AG04450 (cell line): Measurements from ENCODE around the gene GLI1. TPM values are rescaled to one million over a fixed set of nuclear protein-coding genes. Genes with fewer than 3 reads are reported as not detected.
A peak's percentile ranks its signal among the peaks of the same experiment; 100 is the strongest.
"Not testable (repeated sequence)": the region's sequence is repeated elsewhere in the genome, so short reads cannot be mapped to it uniquely, and the experiment has no call there.

Experiments used
- CTCF ChIA-PET: fragments of 300-600, 350-600 bp; formaldehyde crosslinking; extraction: SDS; loops from one replicate; lab custom pipeline; 2022; ENCODE audit warnings: antibody characterized with exemption, inconsistent platforms; lab: Charles Lee
- POLR2A ChIA-PET: fragments of 350-600 bp; formaldehyde crosslinking; extraction: SDS; loops from one replicate; lab custom pipeline; 2021; ENCODE audit warnings: antibody characterized with exemption, inconsistent platforms; lab: Yijun Ruan, JAX
- DNase-seq: peaks from one replicate; pipeline ENCODE4 v3.0.0-alpha.2; 2011; ENCODE audit warnings: low read depth, low spot score
- H3K27ac ChIP-seq: one replicate; pipeline ENCODE4 v1.5.1; 2012; ENCODE audit warnings: low read depth, low read length, control low read depth
- H3K27me3 ChIP-seq: one replicate; pipeline ENCODE4 v1.6.0; 2012; ENCODE audit warnings: low read length; ENCODE audit not compliant: control insufficient read depth, insufficient read depth
- H3K4me3 ChIP-seq: 2 replicates; pipeline ENCODE4 v1.5.1; 2011; ENCODE audit warnings: mild to moderate bottlenecking, low read depth, low read length, control low read depth
- H3K9me3 ChIP-seq: 2 replicates; pipeline ENCODE4 v1.5.1; 2012; ENCODE audit warnings: low read length; ENCODE audit not compliant: control insufficient read depth, insufficient read depth
- polyA minus RNA-seq: library from RNA; depleted of rRNA, polyadenylated mRNA; stranded (reverse); fragments of >200 nt; gene quantifications from 2 replicates; pipeline ENCODE4 v1.2.3, GENCODE V29; 2011; rRNA and poly(A)+ RNA removed
- polyA plus RNA-seq: library from polyadenylated mRNA; depleted of rRNA; stranded (reverse); fragments of >200 nt; gene quantifications from 2 replicates; pipeline ENCODE4 v1.2.3, GENCODE V29; 2011; rRNA removed
- TF ChIP-seq, protein P1 (sequence below): IDR thresholded peaks from 2 replicates; pipeline ENCODE4 v1.5.1; 2011; ENCODE audit warnings: low read depth, low read length, control low read depth, inconsistent platforms

The GLI1 gene
- polyA plus RNA-seq, result 8.3 and 9.7 TPM in 2 replicates
- 16.6 and 16.9 TPM in 2 replicates for polyA minus RNA-seq

DNA sequence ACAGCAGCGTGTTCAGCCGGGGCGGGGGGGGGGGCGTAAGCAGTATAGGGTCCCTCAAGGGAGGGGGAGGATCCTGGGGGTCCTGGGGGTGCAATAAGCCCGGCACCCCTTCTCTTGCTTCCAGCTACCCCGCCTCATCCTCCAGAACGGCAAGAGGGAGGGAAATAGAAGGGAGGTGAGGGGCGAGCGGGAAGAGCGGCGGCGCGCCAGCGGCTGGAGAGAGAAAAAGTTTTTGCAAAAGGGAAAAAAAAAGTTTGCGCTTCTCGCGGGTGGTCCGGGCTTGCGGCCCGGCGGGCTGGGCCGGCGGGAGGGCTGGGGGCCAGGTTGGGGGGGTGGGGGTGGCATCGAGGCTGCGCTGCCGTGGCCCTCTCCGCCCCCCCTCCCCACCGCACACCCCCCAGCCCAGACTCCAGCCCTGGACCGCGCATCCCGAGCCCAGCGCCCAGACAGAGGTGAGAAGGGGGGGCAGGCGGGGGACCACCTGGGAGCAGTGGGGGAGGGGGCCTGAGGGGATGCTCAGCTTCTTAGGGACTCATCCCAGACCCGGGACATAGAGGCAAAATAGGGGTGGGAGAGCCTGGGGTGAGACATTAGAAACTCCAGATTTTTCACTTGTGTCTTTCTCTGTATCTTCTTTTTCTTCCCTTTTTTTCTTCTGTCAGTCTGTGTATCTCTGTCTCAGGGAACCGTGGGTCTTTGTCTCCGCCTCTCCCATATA, at the start of gene GLI1:
Gene GLI1 (plus strand): TSS at position 36 of the 718 bp plus-strand sequence. CDS start 3,907 bp downstream, outside the sequence.
- POLR2A ChIA-PET, result no interaction called here
- H3K9me3 ChIP-seq, result no peaks in the 10 kb centered on the region
- CTCF ChIA-PET, result interaction anchor here (1.1 to 2.4 kb wide), 30 partner anchors 7 to 246 kb away, joined by 3 to 37 read pairs (median 6); partner anchors contain the start of genes ARHGAP9 and SHMT2
- H3K27ac ChIP-seq, result peak within 1 kb of the TSS; percentile 80
- no peaks in the 10 kb centered on the region for H3K27me3 ChIP-seq
- TF ChIP-seq, protein P1, sequence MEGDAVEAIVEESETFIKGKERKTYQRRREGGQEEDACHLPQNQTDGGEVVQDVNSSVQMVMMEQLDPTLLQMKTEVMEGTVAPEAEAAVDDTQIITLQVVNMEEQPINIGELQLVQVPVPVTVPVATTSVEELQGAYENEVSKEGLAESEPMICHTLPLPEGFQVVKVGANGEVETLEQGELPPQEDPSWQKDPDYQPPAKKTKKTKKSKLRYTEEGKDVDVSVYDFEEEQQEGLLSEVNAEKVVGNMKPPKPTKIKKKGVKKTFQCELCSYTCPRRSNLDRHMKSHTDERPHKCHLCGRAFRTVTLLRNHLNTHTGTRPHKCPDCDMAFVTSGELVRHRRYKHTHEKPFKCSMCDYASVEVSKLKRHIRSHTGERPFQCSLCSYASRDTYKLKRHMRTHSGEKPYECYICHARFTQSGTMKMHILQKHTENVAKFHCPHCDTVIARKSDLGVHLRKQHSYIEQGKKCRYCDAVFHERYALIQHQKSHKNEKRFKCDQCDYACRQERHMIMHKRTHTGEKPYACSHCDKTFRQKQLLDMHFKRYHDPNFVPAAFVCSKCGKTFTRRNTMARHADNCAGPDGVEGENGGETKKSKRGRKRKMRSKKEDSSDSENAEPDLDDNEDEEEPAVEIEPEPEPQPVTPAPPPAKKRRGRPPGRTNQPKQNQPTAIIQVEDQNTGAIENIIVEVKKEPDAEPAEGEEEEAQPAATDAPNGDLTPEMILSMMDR, result no peak
- peak within 1 kb of the TSS; percentile 88 for H3K4me3 ChIP-seq
- no peak for DNase-seq

DNA sequence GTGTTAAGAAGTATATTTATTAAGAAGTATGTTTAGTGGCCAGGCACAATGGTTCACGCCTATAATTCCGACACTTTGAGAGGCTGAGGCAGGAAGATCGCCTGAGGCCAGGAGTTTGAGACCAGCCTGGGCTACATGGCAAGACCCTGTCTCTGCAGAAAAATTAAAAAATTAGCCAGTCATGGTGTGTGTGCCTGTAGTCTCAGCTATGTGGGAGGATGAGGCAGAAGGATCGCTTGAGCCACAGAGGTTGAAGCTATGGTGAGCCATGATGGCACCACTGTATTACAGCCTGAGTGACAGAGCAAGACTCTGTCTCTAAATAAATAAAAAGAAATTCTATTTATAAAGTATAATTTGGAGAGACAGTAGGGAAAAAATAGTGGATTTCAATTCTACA, 49.1 kb upstream of the GLI1 start:
- POLR2A ChIA-PET, result interaction anchor here (0.6 kb wide), 1 partner anchor 125 kb away, joined by 6 read pairs; no protein-coding TSS in a partner anchor
- TF ChIP-seq, protein P1, result no peak
- no peak for DNase-seq
- no peaks in the 10 kb centered on the region for H3K27me3 ChIP-seq
- H3K4me3 ChIP-seq, result no peak overlapping the region
- no peaks in the 10 kb centered on the region for H3K9me3 ChIP-seq
- H3K27ac ChIP-seq, result no peak overlapping the region
- CTCF ChIA-PET, result interaction anchor here (0.7 to 3.0 kb wide), 5 partner anchors 11 to 103 kb away, joined by 4 to 14 read pairs (median 5); partner anchors contain the start of gene GLI1

DNA sequence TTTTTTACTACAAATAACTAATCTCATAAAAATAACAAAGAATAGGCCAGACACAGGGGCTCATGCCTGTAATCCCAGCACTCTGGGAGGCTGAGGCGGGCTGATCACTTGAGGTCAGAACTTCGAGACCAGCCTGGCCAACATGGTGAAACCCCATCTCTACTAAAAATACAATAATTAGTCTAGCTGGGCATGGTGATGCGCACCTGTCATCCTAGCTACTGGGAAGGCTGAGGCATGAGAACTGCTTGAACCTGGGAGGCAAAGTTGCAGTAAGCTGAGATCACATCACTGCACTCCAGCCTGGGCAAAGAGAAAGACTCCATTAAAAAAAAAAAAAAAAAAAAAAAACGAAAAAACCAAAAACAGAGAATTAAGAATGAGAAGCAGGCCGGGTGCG, 45.4 kb upstream of the GLI1 start:
- H3K9me3 ChIP-seq, DNase-seq, H3K27me3 ChIP-seq, H3K4me3 ChIP-seq, H3K27ac ChIP-seq: not testable (repeated sequence)
- CTCF ChIA-PET, result interaction anchor here (0.6 kb wide), 1 partner anchor 41 kb away, joined by 3 read pairs; no protein-coding TSS in a partner anchor
- POLR2A ChIA-PET, result interaction anchor here (0.7 kb wide), 2 partner anchors 113 to 119 kb away, joined by 4 read pairs; no protein-coding TSS in a partner anchor

- Histone ChIP-seq H3K4me3 (no peak overlapping the region), H3K27me3 (no peaks in the 10 kb centered on the region), H3K9me3 (no peaks in the 10 kb centered on the region), H3K27ac (no peak overlapping the region)
- ChIA-PET CTCF (interaction anchor here (0.9 kb wide), 1 partner anchor 14 kb away, joined by 3 read pairs; no protein-coding TSS in a partner anchor), POLR2A (interaction anchor here (0.7 kb wide), 1 partner anchor 112 kb away, joined by 4 read pairs; no protein-coding TSS in a partner anchor)
- TF ChIP-seq, protein P1, result no peak
- no peak for DNase-seq
These were observed 44.5 kb upstream of the GLI1 start for GRCh38 chr12:57415088-57415487.

DNA sequence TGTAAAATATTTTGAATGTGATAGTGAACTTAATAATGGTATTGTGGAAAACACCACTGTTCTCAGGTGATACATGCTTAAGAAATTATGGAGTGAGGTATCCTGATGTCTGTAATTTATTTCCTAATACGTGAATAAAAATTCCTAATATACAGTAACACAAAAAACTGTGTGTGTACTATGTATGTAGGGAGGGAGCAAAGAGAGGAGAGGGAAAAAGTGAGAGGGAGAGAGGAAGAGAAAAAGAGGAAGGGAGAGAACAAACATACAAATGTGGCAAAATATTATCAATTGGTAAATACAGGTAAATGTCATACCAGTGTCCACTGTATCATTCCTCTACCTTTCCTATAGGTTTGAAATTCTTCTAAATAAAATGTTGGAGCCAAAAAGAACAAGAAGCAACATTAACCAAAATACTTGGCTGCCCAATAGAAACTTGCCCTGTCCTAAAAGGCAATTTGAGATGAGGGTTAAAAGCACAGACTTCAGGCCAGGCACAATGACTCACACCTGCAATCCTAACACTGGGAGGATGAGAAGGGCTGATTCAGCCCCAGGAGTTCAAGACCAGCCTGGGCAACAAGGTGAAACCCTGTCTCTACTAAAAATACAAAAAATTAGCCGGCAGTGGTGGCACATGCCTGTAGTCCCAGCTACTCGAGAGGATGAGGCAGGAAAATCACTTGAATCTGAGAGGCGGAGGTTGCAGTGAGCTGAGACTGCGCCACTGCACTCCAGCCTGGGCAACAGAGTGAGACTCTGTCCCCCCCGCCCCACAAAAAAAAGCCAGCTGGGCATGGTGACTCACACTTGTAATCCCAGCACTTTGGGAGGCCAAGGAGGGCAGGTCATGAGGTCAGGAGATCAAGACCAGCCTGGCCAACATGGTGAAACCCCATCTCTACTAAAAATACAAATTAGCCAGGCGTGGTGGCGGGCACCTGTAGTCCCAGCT, 43.3 kb upstream of the GLI1 start:
- Histone ChIP-seq H3K27me3 (no peaks in the 10 kb centered on the region), H3K9me3 (no peaks in the 10 kb centered on the region), H3K27ac (no peak overlapping the region), H3K4me3 (no peak overlapping the region)
- no peak for DNase-seq
- ChIA-PET POLR2A (interaction anchor here (0.6 kb wide), 1 partner anchor 81 kb away, joined by 4 read pairs; no protein-coding TSS in a partner anchor), CTCF (interaction anchor here (1.4 kb wide), 1 partner anchor 43 kb away, joined by 6 read pairs; the partner anchor contains the start of gene GLI1)
- TF ChIP-seq, protein P1, result no peak
